ENCODE results near the gene LIN7C. TPM values are rescaled to one million over a fixed set of nuclear protein-coding genes. Genes with fewer than 3 reads are reported as not detected.

LIN7C gene
- polyA plus RNA-seq, 1 donor (not counting 4 experiments of a cell fraction or from before 2014, with no cell fraction given) = 23.0 TPM

DNA sequence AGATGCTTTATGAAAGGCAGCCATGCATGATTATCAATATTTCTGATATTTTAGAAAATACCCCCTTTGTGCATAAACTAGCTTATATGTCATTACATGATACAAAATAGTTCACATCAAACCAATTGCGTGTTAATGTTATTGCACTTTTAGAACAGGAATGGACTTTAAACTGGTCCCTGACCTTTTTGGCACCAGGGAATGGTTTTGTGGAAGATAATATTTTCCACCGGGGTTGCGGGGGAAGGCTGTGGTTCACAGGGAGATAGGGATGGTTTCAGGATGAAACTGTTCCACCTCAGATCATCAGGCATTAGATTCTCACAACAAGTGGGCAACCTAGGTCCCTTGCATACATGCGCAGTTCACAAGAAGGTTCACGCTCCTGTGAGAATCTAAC lies 17.5 kb downstream of the LIN7C start:
- Histone ChIP-seq H3K4me1 (ENCODE audit: control insufficient read depth, extremely low read depth, insufficient read depth, low read length) (no peaks in the 10 kb centered on the region), H3K9me1 (ENCODE audit: control insufficient read depth, extremely low read depth, insufficient read depth, low read length) (no peaks in the 10 kb centered on the region), H3K4me3 (ENCODE audit: control insufficient read depth in 2 of 3, extremely low read depth in 1 of 3, insufficient read depth in 2 of 3, low read depth in 1 of 3, low read length in 3 of 3) (no peak overlapping the region), H2AFZ (ENCODE audit: control insufficient read depth, low read length) (no peak overlapping the region), H4K20me1 (ENCODE audit: control insufficient read depth, extremely low read depth, insufficient read depth, low read length) (no peaks in the 10 kb centered on the region), H3K27me3 (ENCODE audit: control insufficient read depth, extremely low read depth, insufficient read depth, low read length) (no peaks in the 10 kb centered on the region), H3K4me2 (ENCODE audit: control insufficient read depth, extremely low read depth, insufficient read depth, low read depth, low read length) (no peak overlapping the region), H3K79me2 (ENCODE audit: control insufficient read depth, insufficient read depth, low read length) (peaks cover 1% of the 10 kb centered on the region), H3K27ac (ENCODE audit: control insufficient read depth, insufficient read depth, low read length) (no peak overlapping the region), H3K9ac (ENCODE audit: control insufficient read depth, extremely low read depth, insufficient read depth, low read length) (no peak overlapping the region), H3K9me3 (ENCODE audit: control insufficient read depth, low read depth, low read length) (no peaks in the 10 kb centered on the region), H3K36me3 (ENCODE audit: control insufficient read depth in 2 of 2, extremely low read depth in 1 of 2, insufficient read depth in 2 of 2, low read length in 2 of 2) (peaks cover 14 to 16% of the 10 kb centered on the region in 2 experiments)
- TF ChIP-seq EZH2 (IDR thresholded peaks at IDR 0.05; ENCODE audit: low read length) = no peak
- TF ChIP-seq, protein P1, sequence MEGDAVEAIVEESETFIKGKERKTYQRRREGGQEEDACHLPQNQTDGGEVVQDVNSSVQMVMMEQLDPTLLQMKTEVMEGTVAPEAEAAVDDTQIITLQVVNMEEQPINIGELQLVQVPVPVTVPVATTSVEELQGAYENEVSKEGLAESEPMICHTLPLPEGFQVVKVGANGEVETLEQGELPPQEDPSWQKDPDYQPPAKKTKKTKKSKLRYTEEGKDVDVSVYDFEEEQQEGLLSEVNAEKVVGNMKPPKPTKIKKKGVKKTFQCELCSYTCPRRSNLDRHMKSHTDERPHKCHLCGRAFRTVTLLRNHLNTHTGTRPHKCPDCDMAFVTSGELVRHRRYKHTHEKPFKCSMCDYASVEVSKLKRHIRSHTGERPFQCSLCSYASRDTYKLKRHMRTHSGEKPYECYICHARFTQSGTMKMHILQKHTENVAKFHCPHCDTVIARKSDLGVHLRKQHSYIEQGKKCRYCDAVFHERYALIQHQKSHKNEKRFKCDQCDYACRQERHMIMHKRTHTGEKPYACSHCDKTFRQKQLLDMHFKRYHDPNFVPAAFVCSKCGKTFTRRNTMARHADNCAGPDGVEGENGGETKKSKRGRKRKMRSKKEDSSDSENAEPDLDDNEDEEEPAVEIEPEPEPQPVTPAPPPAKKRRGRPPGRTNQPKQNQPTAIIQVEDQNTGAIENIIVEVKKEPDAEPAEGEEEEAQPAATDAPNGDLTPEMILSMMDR (optimal IDR thresholded peaks at IDR 0.05 in 1 of 3, IDR thresholded peaks at IDR 0.05 in 1 of 3, conservative IDR thresholded peaks at IDR 0.05 in 1 of 3; ENCODE audit: extremely low read depth in 1 of 3, insufficient read depth in 2 of 3, low read length in 3 of 3) = no peak
- FAIRE-seq (no peak), DNase-seq (ENCODE audit: low read depth, low spot score) (no peak)
- dilution Hi-C loops (cut with MboI; ENCODE audit: extremely low pct_ligation_motif_present, low sequenced_read_pairs) = loop anchor here (25.0 kb wide), 1 partner anchor 302 kb away; no protein-coding TSS in a partner anchor

DNA sequence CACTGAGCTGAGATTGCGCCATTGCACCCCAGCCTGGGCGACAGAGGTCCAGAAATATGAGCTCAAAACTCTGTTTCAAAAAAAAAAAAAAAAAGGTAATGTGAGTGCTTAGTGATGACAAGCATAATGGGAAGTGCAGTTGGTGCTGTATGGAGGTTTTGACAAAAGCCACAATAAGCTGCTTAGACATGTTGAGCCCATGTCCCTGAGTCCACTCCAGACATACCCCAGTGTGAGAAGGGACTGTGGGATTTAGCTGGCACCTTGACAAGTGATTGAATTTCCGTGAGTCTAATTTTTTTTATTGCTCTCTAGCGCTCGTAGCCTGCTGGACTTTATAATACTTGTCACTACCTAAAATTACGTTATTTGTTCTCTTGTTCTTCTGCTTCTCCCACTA lies 18.9 kb downstream of the LIN7C start:
- Histone ChIP-seq H4K20me1 (ENCODE audit: control insufficient read depth, extremely low read depth, insufficient read depth, low read length) (no peaks in the 10 kb centered on the region), H2AFZ (ENCODE audit: control insufficient read depth, low read length) (no peak overlapping the region), H3K4me2 (ENCODE audit: control insufficient read depth, extremely low read depth, insufficient read depth, low read depth, low read length) (no peak overlapping the region), H3K9ac (ENCODE audit: control insufficient read depth, extremely low read depth, insufficient read depth, low read length) (no peak overlapping the region), H3K4me3 (ENCODE audit: control insufficient read depth in 2 of 3, extremely low read depth in 1 of 3, insufficient read depth in 2 of 3, low read depth in 1 of 3, low read length in 3 of 3) (no peak overlapping the region), H3K27me3 (ENCODE audit: control insufficient read depth, extremely low read depth, insufficient read depth, low read length) (no peaks in the 10 kb centered on the region), H3K9me1 (ENCODE audit: control insufficient read depth, extremely low read depth, insufficient read depth, low read length) (no peaks in the 10 kb centered on the region), H3K9me3 (ENCODE audit: control insufficient read depth, low read depth, low read length) (no peaks in the 10 kb centered on the region), H3K27ac (ENCODE audit: control insufficient read depth, insufficient read depth, low read length) (no peak overlapping the region), H3K4me1 (ENCODE audit: control insufficient read depth, extremely low read depth, insufficient read depth, low read length) (no peaks in the 10 kb centered on the region), H3K36me3 (ENCODE audit: control insufficient read depth in 2 of 2, extremely low read depth in 1 of 2, insufficient read depth in 2 of 2, low read length in 2 of 2) (peaks cover 14% of the 10 kb centered on the region in 2 experiments), H3K79me2 (ENCODE audit: control insufficient read depth, insufficient read depth, low read length) (no peaks in the 10 kb centered on the region)
- FAIRE-seq (no peak), DNase-seq (ENCODE audit: low read depth, low spot score) (no peak)
- TF ChIP-seq, protein P1 (optimal IDR thresholded peaks at IDR 0.05 in 1 of 3, IDR thresholded peaks at IDR 0.05 in 1 of 3, conservative IDR thresholded peaks at IDR 0.05 in 1 of 3; ENCODE audit: extremely low read depth in 1 of 3, insufficient read depth in 2 of 3, low read length in 3 of 3) = no peak
- no peak for TF ChIP-seq EZH2 (IDR thresholded peaks at IDR 0.05; ENCODE audit: low read length)
- dilution Hi-C loops (cut with MboI; ENCODE audit: extremely low pct_ligation_motif_present, low sequenced_read_pairs) = loop anchor here (25.0 kb wide), 1 partner anchor 300 kb away; no protein-coding TSS in a partner anchor

All from keratinocyte (primary cell).